ENCODE data around the gene SHISA9.

DNA sequence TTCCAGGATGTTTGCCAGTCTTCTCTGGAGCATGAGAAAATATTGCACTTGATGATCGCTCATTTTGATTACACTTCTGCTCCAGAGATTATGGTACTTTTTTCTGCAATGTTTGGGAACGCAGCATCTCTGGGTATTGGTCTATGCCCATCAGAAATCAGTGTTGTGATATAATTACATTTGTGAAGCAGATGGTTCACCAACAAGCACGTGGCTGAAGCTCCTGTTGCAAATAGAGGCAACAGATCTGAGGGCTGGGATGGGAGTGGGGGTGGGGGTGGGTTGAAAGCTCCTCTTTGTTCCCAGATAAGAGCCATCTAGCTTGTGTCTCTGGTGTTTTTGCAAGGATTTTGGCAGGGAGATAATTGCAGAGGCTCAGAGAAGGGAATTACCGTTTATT, 252.3 kb downstream of the SHISA9 start:
- TF ChIP-seq POU6F1 (CRISPR knock-in tag; IDR thresholded peaks at IDR 0.05; ENCODE audit: borderline replicate concordance, low read depth) (no peak), PATZ1 (CRISPR knock-in tag; IDR thresholded peaks at IDR 0.05; ENCODE audit: borderline replicate concordance) (no peak)
